Stimulated activated CD8-positive, alpha-beta memory T cell treated with anti-CD3 and anti-CD28 coated beads, Interleukin-7, amount 100 ng/mL, for 1 hour (primary cell): ENCODE measurements around the gene DLK2.
A peak's percentile ranks its signal among the peaks of the same experiment; 100 is the strongest.

ENCODE experiments used
- DNase-seq, 2 donors: peaks; one replicate each; pipeline ENCODE4 v3.0.0-alpha.2; 2020; ENCODE audit warnings: low read depth in 2 of 2

Gene DLK2

DNA sequence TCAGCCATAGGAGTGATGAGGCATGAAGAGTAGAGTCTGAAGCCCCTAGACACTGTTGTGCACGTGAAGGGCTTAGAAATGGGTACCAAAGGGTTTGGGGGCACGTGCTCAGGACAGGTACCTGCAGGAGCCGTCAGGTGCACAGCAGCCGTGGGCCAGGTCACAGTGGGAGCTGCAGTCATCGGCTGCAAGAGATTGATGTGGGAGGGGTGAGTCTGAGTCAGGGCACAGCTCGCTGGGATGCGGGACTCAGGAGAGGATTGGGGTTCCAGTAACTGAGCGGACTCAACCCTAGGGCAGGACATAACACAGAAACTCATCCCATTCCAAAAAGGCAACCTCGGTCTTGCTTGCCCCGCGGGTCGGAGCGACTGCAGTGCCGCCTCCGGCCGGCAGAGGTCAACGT, 1.1 kb downstream of the DLK2 start:
- DNase-seq, result peak; percentile 36 to 57

DNA sequence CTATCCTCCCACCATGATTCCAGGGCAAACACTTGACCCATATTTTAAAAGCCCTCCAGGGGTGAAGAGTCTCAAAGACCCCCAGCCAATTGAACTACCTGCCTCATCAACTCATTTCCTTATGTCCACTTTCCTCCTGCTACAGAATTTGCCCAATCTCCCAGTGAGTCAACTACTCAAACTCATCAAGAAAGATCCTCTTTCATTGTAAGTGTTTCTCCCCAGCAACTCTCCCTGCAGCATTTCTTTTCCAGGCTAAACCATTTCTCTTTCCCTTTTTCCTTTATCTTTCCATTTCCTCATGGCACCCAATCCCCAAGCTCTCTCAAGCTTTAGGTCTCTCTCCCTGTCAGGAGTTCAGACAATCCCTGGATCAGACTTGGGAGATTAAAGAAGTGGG, 1.5 kb downstream of the DLK2 start:
- no peak for DNase-seq

DNA sequence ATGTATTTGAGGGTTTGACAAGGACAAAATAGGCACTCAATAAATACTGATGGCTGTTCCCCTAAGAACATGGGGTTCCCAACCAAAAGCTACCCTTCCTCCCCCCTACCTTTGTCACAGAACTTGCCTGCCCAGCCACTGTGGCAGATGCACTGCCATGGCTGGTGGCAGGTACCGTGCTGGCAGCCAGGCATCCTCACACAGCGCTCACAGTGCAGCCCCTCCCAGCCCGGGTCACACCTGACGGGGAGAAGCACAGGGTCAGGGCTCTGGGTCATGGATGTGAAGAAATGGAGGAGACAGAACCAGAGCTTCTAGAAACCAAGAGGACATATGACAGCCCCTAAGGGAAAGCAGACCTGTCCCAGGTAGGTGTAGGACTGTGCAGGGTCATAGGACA, 2.5 kb downstream of the DLK2 start:
- no peak for DNase-seq

DNA sequence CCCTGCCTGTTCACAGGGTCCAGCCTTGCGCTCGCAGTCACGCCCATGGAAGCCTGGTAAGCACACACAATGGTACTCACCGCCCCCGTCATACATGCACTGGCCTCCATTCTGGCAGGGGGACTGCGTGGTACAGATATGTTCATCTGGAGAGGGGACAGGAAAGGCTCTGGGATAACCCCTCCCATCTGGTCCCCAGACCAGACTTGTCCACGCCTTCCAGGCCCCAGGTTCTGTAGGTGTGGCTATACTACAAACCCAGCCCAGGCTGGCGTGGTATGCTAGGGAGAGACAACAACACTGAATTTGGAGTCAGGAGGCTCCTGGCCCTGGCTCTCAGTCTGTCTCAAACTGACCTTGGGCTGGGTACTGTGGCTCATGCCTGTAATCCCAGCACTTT, 3.4 kb downstream of the DLK2 start:
- DNase-seq, result no peak

DNA sequence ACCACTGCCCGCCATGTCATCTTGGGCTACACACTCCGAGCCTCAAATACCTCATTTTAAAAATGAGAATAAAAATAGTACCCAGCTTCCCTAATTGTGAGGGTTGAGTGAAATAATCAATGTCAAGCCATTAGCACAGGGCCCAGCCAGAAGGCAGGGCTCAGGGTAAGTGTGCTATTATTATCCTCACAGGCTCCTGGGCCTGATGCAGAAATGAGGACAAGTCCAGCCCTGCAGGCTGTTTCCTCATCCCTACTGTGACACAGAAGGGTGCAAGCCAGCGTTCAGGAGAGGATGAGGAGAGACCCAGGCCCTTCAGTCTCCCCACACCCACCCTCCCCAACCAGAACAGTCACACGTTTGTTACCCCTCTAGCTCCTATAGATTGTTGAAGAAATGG, 4.0 kb downstream of the DLK2 start:
- DNase-seq, result no peak

DNA sequence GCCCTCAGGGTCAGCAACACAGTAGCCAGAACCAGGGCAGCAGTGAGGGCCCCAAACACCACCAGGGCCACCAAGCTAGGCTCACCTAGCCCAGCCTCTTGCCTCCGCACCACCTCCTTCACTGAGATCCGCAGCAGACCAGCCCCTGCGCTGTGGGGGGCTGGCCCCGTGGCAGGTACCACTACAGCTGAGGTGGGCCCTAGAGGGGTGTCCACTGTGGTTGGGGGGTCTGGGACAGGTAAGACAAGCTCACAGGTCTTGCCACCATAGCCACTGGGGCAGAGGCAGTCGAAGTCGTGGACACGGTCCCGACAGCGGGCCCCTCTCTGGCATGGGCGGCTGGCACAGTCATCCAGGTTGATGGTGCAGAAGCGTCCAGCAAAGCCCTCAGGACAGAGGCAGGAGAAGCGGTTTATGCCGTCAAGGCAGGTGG, 4.6 kb downstream of the DLK2 start:
- no peak for DNase-seq

DNA sequence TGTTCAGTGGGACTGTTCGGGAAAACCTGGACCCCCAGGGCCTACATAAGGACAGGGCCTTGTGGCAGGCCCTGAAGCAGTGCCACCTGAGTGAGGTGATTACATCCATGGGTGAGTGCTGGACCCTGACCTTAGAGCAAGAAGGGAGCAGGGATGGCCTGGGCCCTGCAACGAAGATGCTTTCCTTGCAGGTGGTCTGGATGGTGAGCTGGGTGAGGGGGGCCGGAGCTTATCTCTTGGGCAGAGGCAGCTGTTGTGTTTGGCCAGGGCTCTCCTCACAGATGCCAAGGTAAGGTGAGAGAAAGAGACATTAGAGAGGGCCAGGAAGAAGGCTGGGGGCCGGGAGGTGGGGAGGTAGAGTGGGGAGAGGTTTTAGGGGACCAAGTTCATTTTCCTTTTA, 6.4 kb downstream of the DLK2 start:
- DNase-seq, result no peak

DNA sequence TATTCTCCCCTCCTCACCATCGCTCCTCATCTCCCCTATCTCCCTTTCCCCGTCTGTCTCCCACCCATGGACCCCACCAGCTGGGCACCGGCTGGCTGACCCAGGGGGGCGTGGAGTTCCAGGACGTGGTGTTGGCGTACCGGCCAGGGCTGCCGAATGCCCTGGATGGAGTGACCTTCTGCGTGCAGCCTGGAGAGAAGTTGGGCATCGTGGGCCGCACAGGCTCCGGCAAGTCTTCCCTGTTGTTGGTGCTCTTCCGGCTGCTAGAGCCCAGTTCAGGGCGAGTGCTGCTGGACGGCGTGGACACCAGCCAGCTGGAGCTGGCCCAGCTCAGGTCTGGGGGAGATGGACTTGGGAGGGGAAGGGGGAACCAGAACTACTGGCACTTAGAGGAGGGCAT, 7.7 kb downstream of the DLK2 start:
- no peak for DNase-seq

DNA sequence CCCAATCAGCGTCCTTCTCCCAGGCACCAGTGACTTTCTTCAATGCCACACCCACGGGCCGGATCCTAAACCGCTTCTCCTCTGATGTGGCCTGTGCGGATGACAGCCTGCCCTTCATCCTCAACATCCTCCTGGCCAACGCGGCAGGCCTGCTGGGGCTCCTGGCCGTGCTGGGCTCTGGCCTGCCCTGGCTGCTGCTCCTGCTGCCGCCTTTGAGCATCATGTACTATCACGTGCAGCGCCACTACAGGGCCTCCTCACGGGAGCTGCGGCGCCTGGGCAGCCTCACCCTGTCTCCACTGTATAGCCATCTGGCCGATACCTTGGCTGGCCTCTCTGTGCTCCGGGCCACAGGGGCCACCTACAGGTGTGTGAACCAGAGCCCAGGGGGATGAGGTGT, 9.8 kb downstream of the DLK2 start:
- no peak for DNase-seq

DNA sequence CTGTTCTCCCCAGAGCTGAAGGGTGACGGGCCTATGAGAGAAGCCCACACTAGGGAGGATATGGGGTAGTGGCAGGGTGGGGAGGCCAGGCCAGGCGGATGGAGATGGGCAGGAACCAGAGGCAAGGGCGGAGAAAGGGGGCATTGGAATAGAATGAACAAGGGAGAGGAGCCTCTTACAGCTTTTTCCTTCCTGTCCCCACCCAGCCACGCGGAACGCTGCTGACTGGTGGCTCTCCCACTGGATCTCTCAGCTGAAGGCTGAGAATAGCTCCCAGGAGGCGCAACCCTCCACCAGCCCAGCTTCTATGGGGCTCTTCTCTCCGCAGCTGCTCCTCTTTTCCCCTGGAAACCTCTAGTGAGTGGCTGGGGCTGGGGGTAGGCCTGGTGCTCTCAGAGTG, 10.8 kb downstream of the DLK2 start:
- DNase-seq, result no peak

DNA sequence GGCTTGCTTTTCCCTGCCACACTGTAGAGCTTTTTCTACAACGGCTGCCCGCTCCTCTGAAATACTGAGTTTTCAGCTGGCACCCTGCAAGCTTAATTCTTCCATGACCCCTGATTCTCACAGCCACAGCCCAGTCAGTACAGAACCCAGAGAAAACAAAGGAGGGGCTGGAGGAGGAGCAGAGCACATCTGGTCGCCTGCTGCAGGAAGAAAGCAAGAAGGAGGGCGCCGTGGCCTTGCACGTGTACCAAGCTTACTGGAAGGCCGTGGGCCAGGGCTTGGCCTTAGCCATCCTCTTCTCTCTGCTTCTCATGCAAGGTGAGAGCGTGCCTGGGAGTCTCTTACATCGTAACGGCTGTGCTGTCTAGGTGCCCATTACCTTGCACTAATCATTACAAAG, 11.3 kb downstream of the DLK2 start:
- no peak for DNase-seq

DNA sequence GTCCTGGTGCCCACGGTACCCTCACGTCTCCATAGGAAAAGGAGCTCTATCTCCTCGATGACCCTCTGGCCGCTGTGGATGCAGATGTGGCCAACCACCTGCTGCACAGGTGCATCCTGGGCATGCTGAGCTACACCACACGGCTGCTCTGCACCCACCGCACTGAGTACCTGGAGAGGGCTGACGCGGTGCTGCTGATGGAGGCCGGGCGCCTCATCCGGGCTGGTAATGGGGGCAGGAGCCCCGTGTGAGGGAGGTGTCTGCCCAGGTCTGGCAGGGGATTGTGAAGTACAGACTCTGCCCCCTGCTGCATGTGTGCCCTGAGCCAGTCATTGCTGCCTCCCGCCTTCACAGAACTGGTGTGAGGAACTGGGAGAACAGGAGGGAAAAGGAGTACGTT, 12.4 kb downstream of the DLK2 start:
- DNase-seq, result no peak

DNA sequence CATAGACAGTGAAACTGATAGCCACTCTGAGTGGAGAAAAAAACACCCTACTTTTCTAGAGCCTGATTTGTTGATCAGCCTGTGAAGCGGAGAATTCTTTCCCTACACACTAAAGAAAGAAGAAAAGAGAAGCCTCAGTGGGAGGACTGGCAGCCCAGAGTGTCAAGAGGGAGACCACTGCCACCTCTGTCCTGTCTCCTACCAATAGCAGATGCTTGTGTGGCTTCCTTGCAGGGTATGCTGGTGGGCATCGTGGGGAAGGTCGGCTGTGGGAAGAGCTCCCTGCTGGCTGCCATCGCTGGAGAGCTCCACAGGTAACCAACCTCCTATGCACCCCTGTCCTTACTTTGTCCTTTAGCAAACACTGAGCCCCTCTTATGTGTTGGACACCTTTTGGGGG, 17.6 kb downstream of the DLK2 start:
- no peak for DNase-seq

DNA sequence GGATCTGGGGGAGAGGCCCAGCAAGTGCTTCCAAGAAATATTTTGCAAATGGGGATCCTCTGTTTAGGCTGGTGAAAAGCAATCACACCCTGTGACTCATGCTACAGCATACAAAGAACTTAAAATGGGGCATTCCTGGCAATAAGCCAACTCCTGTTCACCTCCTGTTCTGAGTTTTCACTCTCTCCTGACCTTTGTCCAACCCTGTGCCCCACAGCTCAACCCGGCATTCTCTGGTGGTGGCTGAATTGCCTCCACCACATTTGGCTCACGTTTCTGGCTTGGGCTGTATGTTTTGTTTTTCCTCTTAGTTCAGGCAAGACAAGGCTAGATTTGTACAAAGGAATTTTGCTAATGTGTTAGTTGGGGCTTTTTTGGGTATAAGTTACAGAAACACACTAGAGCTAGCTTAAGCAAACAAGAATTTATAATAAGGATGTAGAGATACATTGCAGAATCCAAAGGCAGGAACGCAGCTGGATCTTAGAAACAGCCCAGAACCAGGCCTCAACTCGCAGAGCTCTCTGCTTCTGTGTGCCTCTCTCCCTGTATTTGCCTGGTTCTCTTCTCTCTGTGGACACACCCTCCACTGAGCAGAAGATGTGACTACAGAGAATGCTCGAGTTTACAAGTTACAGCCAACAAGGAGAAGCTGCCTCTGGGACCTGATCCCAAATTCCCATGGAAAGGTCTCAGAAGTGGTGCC, 18.6 kb downstream of the DLK2 start:
- no peak for DNase-seq

DNA sequence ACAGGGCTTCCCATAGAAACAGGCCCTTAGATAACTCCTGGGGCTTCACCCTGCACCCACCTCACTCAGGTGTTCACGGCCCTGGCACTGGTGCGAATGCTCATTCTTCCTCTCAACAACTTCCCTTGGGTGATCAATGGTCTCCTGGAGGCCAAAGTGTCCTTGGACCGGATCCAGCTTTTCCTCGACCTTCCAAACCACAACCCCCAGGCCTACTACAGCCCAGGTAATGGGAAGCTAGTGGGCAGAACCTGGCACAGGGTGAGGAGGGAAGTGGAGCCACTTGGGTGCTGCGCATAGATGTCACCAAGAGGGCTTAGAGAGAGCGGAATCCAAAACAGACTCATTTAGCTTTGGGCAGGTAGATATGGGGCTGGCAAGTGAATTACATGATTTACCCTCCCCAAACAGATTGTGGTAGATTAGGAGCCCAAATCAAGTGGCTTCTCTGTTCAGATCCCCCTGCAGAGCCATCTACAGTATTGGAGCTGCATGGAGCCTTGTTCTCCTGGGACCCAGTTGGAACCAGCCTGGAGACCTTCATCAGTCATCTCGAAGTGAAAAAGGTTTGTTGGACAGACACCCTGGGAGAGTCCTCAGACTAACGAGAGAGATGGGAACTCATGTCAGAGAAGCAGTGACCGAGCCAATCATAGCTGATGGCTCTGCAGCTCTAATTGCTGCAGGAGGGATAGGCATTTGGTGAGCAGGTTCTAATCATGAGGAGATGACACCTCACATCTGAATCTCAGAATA, 19.5 kb downstream of the DLK2 start:
- no peak for DNase-seq

DNA sequence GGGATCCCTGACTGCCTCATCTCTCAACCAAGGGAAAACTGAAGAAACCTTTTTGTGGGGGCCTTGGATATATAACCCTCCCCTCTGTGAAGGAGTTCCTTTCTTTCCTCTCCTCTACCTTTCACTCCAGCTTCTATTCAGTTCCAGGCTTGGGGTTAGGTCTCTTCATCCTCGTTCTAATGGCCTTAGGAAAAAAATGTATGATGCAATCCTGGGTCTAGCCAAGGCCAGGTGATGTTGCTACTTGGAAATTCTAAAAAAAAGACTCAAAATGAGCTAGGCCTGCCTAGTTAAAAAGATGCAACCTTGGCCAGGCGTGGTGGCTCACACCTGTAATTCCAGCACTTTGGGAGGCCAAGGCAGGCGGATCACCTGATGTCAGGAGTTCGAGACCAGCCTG, 20.4 kb downstream of the DLK2 start:
- no peak for DNase-seq

DNA sequence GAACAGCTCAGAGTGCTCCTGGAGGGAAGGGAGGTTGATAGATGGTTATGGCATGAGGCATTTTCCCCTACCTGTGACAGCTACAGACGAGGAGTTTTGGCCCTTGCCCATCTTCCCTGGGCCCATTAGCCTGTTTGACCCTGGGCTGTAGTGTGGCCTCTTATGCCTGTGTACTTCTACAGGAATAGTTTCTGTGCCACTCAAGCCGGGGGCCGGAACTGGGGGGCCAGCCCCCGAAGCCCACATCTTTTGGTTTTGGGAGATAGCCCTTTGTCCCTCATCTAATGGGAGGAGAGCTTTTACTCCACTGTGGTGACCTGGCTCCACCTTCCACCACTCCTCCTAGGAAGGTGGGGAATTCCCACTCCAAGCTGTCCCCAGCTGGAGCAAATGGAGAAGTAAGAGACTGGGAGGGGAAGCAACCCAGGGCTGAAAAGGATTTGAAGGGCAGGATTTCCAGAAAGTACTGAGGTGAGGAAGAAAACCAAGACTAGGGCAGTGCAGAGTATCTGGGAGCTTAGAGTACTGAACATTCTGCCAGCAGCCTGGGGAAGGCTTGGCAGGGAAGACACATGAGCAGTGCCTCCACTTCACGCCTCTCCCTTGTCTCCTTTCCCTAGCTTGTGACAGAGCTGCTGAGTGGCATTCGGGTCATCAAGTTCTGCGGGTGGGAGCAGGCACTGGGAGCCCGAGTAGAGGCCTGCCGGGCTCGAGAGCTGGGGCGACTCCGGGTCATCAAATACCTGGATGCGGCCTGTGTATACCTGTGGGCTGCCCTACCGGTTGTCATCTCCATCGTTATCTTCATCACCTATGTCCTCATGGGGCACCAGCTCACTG, 21.1 kb downstream of the DLK2 start:
- DNase-seq, result no peak

DNA sequence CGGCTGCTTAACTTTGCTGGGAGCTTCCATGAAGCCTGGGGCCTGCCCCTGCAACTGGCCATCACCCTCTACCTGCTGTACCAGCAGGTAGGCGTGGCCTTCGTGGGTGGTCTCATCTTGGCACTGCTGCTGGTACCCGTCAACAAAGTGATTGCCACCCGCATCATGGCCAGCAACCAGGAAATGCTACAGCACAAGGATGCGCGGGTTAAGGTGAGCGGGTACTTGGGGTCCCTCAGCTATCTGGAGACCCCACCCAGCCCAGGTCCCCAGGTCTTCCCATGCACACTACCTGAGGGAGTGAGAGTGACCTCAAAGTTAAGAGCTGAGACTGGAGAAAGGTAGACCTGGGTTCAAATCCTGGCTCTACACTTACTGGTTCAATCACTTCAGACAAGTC, 22.2 kb downstream of the DLK2 start:
- no peak for DNase-seq

DNA sequence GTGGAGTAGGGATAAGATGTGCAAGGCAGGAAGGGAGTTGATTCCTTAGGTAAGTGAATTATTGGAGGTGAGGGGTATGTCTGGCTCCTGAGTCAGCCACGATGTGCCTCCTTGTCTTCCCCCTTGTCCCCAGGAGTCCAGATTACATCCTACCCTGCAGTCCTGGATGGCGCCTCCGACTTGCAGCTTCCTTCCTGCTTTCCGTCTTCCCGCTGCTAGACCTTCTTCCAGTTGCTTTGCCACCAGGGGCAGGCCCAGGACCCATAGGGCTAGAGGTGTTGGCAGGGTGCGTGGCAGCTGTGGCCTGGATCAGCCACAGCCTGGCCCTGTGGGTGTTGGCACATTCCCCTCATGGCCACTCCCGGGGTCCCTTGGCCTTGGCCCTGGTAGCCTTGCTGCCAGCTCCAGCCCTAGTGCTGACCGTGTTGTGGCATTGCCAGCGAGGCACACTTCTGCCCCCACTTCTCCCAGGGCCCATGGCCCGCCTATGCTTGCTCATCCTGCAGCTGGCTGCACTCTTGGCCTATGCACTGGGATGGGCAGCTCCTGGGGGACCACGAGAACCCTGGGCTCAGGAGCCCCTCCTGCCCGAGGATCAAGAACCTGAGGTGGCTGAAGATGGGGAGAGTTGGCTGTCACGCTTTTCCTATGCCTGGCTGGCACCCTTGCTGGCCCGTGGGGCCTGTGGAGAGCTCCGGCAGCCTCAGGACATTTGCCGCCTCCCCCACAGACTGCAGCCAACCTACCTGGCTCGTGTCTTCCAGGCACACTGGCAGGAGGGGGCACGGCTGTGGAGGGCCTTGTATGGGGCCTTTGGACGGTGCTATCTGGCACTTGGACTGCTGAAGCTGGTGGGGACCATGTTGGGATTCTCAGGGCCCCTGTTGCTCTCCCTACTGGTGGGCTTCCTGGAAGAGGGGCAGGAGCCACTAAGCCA, 23.1 kb downstream of the DLK2 start:
- no peak for DNase-seq

DNA sequence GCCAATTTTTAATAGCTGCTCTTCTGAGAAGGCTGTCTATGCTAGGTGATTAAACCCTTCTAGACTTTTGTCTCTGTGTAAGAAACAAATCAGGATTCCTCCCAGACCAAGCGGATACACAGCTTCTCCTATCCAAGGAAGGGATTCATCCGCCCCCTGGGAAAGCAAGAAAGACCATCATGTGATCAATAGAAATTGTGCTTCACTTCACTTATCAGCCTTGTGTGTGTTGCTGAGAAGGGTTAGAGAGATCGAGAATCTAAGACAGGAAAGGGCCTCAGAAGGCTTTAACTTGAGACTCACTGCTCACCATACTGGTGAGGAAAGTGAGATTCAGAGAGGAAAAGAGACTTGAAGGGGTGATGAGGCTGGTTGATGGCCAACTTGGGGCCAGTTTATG, 26.5 kb downstream of the DLK2 start:
- DNase-seq, result no peak

DNA sequence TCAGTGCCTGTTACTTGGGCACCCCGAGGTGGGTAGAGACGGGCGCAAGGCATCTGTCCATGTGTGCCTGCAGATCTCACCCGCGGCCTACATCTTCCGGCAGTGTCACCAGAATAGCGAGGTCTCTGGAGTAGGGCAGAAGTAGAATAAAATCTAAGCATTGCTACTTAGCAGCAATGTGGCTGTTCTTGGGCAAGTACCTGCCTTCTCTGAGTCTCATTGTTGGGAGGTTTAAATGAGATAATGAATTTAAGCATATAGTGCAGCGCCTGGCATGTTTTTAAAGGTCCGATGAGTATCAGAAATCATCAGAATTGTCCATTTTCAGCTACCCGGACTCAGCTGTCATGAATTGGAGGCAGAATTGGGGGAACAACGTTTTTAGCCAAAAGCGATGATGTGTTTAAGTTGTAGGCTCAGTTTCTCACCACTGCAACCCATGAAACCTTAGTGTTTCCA, 27.2 kb downstream of the DLK2 start:
- DNase-seq, result peak in 1 of 2 donors; percentile 9
